HG03520 (cell line): Measurements from ENCODE around the gene EXOC3L4.
A peak's percentile ranks its signal among the peaks of the same experiment; 100 is the strongest.

ENCODE experiments used
- ATAC-seq: cut with Tn5 transposase; IDR thresholded peaks from one replicate; pipeline ENCODE4 v1.9.1; 2021; ENCODE audit warnings: mild to moderate bottlenecking, moderate library complexity; ENCODE audit not compliant: unreplicated experiment

The EXOC3L4 gene

GRCh38 chr14:103089386-103090335, 4.9 kb upstream of the EXOC3L4 start:
- ATAC-seq = no peak

DNA sequence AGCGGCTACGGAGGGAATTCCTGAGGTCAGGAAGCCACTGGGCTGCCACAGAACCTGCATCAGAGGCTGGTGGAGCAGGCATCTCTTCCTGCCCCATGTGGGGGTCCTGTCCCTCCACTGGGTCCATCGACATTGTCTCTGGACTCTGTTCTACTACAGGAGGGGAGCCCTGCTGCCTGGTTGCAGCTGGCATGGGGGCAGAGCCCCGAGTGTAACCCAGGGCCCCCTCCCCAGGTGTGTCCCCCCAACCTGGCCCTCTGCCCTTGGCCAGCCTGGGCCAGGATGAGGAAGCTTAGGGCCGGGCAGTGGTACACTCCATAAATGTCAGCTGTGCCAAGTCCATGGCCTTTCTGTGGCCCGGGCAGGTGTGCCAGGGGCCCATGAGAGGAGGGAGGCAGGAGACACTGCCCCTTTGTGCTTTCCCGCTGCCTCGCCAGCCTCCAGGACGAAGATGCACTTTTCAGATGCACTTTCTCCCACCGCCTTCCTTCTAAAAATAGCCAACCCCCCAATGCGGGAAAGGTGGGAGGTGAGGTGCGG, 4.0 kb upstream of the EXOC3L4 start:
- ATAC-seq = no peak

GRCh38 chr14:103091041-103091882, 3.3 kb upstream of the EXOC3L4 start:
- peak; percentile 57 for ATAC-seq

GRCh38 chr14:103091883-103092222, 2.7 kb upstream of the EXOC3L4 start:
- ATAC-seq = no peak

- ATAC-seq = no peak
Observed at GRCh38 chr14:103093856-103094405, 594 bp upstream of the EXOC3L4 start.

DNA sequence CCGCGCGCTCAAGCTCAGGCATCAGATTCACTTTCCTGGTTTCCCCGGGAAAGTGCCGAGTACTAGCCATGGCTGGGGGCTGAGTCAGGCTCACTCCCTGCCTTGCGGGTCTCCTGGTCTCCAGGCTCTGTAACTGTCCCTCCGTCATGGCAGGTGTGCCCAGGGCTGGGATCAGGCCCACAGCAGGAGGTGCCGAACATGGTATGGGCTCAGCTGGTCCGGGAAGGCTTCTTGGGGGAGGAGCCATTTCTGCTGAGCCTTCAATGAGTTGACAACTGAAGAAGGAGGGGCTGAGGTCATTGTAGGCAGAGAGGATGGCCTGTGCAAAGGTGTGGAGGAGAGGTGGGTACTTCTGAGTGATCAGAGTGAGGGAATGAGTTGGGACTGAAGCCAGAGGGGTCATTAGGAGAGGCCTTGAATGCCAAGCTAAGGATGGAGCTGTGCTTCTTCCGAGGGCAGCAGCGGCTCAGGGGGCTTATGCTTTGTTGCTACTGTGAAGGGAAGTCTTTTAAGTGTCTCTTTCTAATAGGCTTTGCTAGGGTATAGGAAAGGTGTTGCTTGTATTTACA, 769 bp downstream of the EXOC3L4 start:
- no peak for ATAC-seq

- no peak for ATAC-seq
Observed at GRCh38 chr14:103096387-103096786, 1.9 kb downstream of the EXOC3L4 start.

DNA sequence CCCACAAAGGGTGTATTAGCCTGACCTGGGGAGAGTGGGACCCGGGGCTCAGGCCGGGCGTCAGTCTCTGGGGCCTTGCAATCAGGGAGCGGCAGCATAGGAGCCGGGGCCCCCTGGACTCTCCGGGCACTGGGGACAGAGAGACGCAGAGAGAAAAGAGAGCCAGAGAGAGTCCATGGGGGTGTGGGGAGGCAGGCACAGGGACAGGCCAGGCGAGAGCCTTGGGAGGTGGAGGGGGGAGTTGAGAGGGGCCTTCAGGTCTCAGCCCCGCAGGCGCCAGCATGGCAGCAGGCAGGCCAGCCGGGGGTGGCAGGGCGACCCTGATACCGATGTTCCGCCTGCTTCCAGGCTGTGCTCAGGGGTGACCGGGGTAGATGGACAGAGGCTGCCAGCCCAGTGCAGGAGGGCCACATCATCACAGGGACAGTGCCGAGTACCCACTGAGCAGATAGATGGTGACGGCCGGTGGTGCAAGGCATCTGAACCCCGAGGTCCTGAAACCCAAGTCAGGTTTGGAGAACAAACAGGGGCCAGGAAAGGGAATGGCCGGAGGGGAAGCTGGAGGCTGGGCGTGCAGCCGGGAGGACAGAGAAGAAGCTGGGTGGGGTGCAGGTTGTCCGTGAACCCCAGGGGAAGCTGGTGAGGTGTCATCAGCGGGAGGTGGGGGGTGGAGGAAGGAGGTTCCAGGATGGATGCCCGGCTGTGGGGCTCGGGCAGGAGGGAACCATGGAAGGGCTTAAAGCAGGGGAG, 2.9 kb downstream of the EXOC3L4 start:
- ATAC-seq = no peak

GRCh38 chr14:103097994-103098957, 3.8 kb downstream of the EXOC3L4 start:
- ATAC-seq = no peak

GRCh38 chr14:103099081-103099732, 4.7 kb downstream of the EXOC3L4 start:
- ATAC-seq = no peak

DNA sequence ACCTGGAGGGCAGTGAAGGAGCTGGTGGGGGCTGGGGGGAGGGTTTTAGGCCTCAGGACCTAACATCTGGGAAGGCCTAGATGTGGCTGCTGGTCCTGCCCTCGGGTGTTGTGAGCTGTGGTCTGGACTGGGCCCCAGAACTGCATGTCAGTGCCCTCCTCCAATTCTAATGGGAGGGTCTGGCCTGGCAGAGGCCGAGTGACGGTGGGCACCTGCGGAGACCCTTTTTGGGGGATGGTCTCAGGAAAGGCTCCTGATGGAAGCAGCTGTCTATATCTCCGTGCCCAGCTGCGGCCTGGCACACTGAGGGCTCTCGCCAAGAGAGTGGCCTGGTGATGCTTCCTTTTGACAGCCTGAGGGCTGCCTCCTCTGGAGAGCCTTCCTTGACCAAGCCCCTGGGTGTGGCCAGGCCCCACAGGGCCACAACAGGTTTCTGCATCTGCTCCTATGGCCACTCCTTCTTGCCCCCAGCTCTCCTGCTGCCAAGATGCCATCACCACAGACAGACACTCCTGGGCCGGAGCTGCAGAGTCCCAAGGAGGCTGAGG, 5.3 kb downstream of the EXOC3L4 start:
- no peak for ATAC-seq

DNA sequence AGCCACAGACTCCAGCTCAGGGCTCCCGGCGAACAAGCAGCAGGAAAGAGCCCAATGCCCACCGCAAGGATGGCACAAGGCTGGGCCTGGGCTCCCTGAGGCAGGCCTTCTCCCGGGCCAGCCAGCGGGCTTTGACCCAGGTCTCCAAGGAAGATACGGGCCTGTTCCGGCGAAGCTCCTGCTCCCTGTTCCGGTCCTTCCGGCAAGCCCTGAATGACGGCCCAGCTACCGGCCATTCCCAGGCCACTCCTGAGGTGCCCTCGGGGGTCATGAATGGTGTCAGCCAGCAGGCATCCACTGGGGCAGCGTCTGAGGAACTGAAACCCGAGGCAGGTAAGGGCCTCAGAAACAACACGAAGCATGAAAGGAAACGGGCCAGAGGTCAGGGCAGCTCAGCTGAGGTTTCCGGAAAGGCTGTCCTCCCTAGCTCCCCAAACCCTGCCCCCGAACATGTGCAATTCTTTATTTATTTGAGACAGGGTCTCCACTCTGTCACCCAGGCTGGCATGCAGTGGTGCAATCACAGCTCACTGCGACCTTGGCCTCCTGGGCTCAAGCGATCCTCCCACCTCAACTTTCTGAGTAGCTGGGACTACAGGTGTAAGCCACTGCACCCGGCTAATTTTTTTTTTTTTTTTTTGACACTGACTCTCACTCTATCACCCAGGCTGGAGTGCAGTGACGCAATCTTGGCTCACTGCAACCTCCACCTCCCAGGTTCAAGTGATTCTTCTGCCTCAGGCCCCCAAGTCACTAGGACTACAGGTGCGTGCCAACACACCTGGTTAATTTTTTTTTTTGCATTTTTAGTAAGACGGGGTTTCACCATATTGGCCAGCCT, 6.0 kb downstream of the EXOC3L4 start:
- no peak for ATAC-seq

GRCh38 chr14:103101257-103101962, 6.9 kb downstream of the EXOC3L4 start:
- ATAC-seq = no peak

- ATAC-seq = no peak
Observed at GRCh38 chr14:103101963-103102688, 7.6 kb downstream of the EXOC3L4 start.

DNA sequence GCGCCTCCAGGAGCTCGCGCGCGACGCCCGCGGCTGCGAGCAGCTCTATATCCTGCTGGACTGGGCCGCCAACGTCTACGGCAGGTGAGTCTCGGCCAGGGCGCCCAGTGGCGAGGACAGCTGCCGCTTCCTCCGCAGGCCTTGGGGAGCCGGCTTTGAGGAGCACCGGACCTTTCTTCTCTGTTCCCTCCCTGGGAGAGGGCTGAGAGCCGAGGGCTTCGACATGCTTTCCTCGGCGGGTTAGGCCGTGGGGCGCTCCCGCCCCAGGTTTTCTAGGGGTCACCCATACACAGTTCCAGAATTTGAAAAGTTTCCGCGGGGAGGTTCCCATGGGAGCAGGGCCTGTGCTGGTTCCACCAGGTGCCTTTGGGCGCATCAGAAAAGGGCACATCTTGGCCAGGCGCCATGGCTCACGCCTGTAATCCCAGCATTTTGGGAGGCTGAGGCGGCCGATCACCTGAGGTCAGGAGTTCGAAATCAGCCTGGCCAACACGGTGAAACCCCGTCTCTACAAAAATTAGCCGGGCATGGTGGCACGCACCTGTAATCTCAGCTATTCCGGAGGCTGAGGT, 8.2 kb downstream of the EXOC3L4 start:
- ATAC-seq = no peak
